GM19099 (cell line): ENCODE measurements around the gene APMAP.

Experiments
- POLR2A ChIP-seq: IDR thresholded peaks from 3 replicates; pipeline ENCODE4 v1.6.1; 2011; ENCODE audit warnings: low read depth; ENCODE audit not compliant: insufficient read length; ENCODE audit errors: extremely low read depth

Gene APMAP

GRCh38 chr20:24969186-24970029 lies 23.1 kb downstream of the APMAP start:
- TF ChIP-seq POLR2A, result no peak

- no peak for TF ChIP-seq POLR2A
These were observed 24.2 kb downstream of the APMAP start for GRCh38 chr20:24968278-24968800.

- no peak for TF ChIP-seq POLR2A
These were observed 26.1 kb downstream of the APMAP start for GRCh38 chr20:24966317-24967012.

GRCh38 chr20:24965065-24965919 lies 27.3 kb downstream of the APMAP start:
- no peak for TF ChIP-seq POLR2A

GRCh38 chr20:24964506-24964840 lies 28.1 kb downstream of the APMAP start:
- no peak for TF ChIP-seq POLR2A

GRCh38 chr20:24963672-24964505 lies 28.7 kb downstream of the APMAP start:
- TF ChIP-seq POLR2A, result no peak

- no peak for TF ChIP-seq POLR2A
These were observed 30.0 kb downstream of the APMAP start for GRCh38 chr20:24962510-24962909.

GRCh38 chr20:24962182-24962492 lies 30.4 kb downstream of the APMAP start:
- no peak for TF ChIP-seq POLR2A

GRCh38 chr20:24961384-24962181 lies 31.0 kb downstream of the APMAP start:
- no peak for TF ChIP-seq POLR2A

GRCh38 chr20:24960861-24961260 lies 31.7 kb downstream of the APMAP start:
- TF ChIP-seq POLR2A, result no peak

- TF ChIP-seq POLR2A, result no peak
These were observed 32.2 kb downstream of the APMAP start for GRCh38 chr20:24960302-24960801.

- no peak for TF ChIP-seq POLR2A
These were observed 32.8 kb downstream of the APMAP start for GRCh38 chr20:24959591-24960301.
